IMR-90 (cell line): ENCODE results near the gene KLHL4. TPM values are rescaled to one million over a fixed set of nuclear protein-coding genes. Genes with fewer than 3 reads are reported as not detected.
"Not testable (repeated sequence)": the region's sequence is repeated elsewhere in the genome, so short reads cannot be mapped to it uniquely, and the experiment has no call there.

ENCODE experiments used
- ATAC-seq: fragments of 200-7000 bp; cut with Tn5 transposase; 2 replicates; pipeline ENCODE4 v1.9.1; 2020; ENCODE audit warnings: low read depth, mild to moderate bottlenecking, moderate library complexity
- BruUV-seq: library from RNA; stranded (reverse); fragments of 400-500 nt; replicated peaks from 2 replicates; lab custom pipeline; 2021; lab: Mats Ljungman, UMichigan
- CTCF ChIA-PET: fragments of 300-600 bp; formaldehyde crosslinking; extraction: SDS; loops from one replicate; lab custom pipeline; 2021; ENCODE audit warnings: antibody characterized with exemption; lab: Yijun Ruan, JAX
- POLR2A ChIA-PET: fragments of 300-600 bp; sonication (Branson Sonifier 250); formaldehyde crosslinking; loops from one replicate; lab custom pipeline; 2022; ENCODE audit warnings: antibody characterized with exemption; ENCODE audit not compliant: unreplicated experiment; lab: Charles Lee
- DNase-seq: peaks from one replicate; pipeline ENCODE4 v3.0.0; 2013
- H2AFZ ChIP-seq: replicated peaks from 2 replicates; pipeline ENCODE3; 2013; ENCODE audit warnings: low read length, mild to moderate bottlenecking; ENCODE audit not compliant: poor library complexity
- H2AK5ac ChIP-seq: 2 replicates; pipeline ENCODE4 v1.6.1; 2013; ENCODE audit warnings: low read depth, low read length, inconsistent platforms
- H2AK9ac ChIP-seq: replicated peaks from 2 replicates; pipeline ENCODE3; 2013; ENCODE audit warnings: mild to moderate bottlenecking, low read depth, low read length, moderate library complexity; ENCODE audit not compliant: poor library complexity
- H2BK120ac ChIP-seq: 2 replicates; pipeline ENCODE4 v1.6.1; 2013; ENCODE audit warnings: low read depth, low read length, inconsistent platforms
- H2BK15ac ChIP-seq: 3 replicates; pipeline ENCODE4 v1.6.1; 2013; ENCODE audit warnings: low read depth, low read length, inconsistent platforms
- H2BK20ac ChIP-seq: 2 replicates; pipeline ENCODE4 v1.6.1; 2013; ENCODE audit warnings: low read depth, mild to moderate bottlenecking, inconsistent platforms, low read length, moderate library complexity
- H2BK5ac ChIP-seq: 2 replicates; pipeline ENCODE4 v1.6.1; 2013; ENCODE audit warnings: mild to moderate bottlenecking, low read depth, low read length, inconsistent platforms; ENCODE audit not compliant: poor library complexity, severe bottlenecking
- H3K14ac ChIP-seq: replicated peaks from 2 replicates; pipeline ENCODE4 v1.6.1; 2013; ENCODE audit warnings: low read depth, low read length, inconsistent platforms
- H3K18ac ChIP-seq: 2 replicates; pipeline ENCODE4 v1.6.1; 2013; ENCODE audit warnings: low read depth, low read length, control low read depth
- H3K23ac ChIP-seq: 2 replicates; pipeline ENCODE4 v1.6.1; 2013; ENCODE audit warnings: low read depth, low read length, inconsistent platforms
- H3K27ac ChIP-seq: 2 replicates; pipeline ENCODE4 v1.5.1; 2013; ENCODE audit warnings: mild to moderate bottlenecking, control low read depth, low read length; ENCODE audit not compliant: insufficient read depth
- H3K27me3 ChIP-seq: 2 replicates; pipeline ENCODE4 v1.6.1; 2013; ENCODE audit warnings: low read length; ENCODE audit not compliant: control insufficient read depth, insufficient read depth
- H3K36me3 ChIP-seq: 2 replicates; pipeline ENCODE4 v1.6.1; 2013; ENCODE audit warnings: low read length, mixed read lengths; ENCODE audit not compliant: control insufficient read depth, insufficient read depth
- H3K4ac ChIP-seq: 2 replicates; pipeline ENCODE4 v1.6.1; 2013; ENCODE audit warnings: low read depth, low read length, inconsistent platforms
- H3K4me1 ChIP-seq: 2 replicates; pipeline ENCODE4 v1.6.1; 2013; ENCODE audit warnings: low read length, mixed read lengths; ENCODE audit not compliant: control insufficient read depth, insufficient read depth
- H3K4me2 ChIP-seq: 2 replicates; pipeline ENCODE4 v1.6.1; 2013; ENCODE audit warnings: low read depth, mild to moderate bottlenecking, control low read depth, low read length, moderate library complexity
- H3K4me3 ChIP-seq: 2 replicates; pipeline ENCODE4 v1.5.1; 2013; ENCODE audit warnings: low read depth, mild to moderate bottlenecking, control low read depth, low read length, moderate library complexity; ENCODE audit not compliant: insufficient read depth
- H3K56ac ChIP-seq: 2 replicates; pipeline ENCODE4 v1.6.1; 2013; ENCODE audit warnings: low read length, inconsistent platforms; ENCODE audit not compliant: insufficient read depth; ENCODE audit errors: extremely low read depth
- H3K79me1 ChIP-seq, 2 experiments: 2 replicates each; pipeline ENCODE4 v1.6.1; 2013; ENCODE audit warnings: low read length in 2 of 2, inconsistent platforms in 1 of 2, low read depth in 1 of 2
- H3K9ac ChIP-seq: 2 replicates; pipeline ENCODE4 v1.6.1; 2013; ENCODE audit warnings: low read depth, low read length, control low read depth
- H3K9me1 ChIP-seq: 2 replicates; pipeline ENCODE4 v1.6.1; 2013; ENCODE audit warnings: low read length, inconsistent platforms; ENCODE audit not compliant: insufficient read depth
- H3K9me3 ChIP-seq: 2 replicates; pipeline ENCODE4 v1.6.1; 2013; ENCODE audit warnings: low read length; ENCODE audit not compliant: control insufficient read depth, insufficient read depth
- H4K20me1 ChIP-seq: 2 replicates; pipeline ENCODE4 v1.6.1; 2013; ENCODE audit warnings: low read length, inconsistent platforms; ENCODE audit not compliant: insufficient read depth
- H4K5ac ChIP-seq: 2 replicates; pipeline ENCODE4 v1.6.1; 2013; ENCODE audit warnings: mild to moderate bottlenecking, low read depth, low read length, control low read depth
- H4K8ac ChIP-seq, 2 experiments: 2 replicates each; pipeline ENCODE4 v1.6.1; 2013; ENCODE audit warnings: low read depth in 2 of 2, low read length in 2 of 2, control low read depth in 1 of 2, inconsistent platforms in 1 of 2
- H4K91ac ChIP-seq: 2 replicates; pipeline ENCODE4 v1.6.1; 2013; ENCODE audit warnings: low read depth, low read length, inconsistent platforms; ENCODE audit not compliant: insufficient read depth
- WGBS, 2 experiments: methylation state at CpG; one replicate each; pipeline versions ENCODE4 v1.1.5 to v1.1.7; 2013; ENCODE audit warnings: missing lambda C conversion rate in 2 of 2; ENCODE audit not compliant: insufficient read length in 1 of 2; ENCODE audit errors: extremely low coverage in 2 of 2; 5-methylcytosine and 5-hydroxymethylcytosine counted together
- dilution Hi-C: fragments of 300-500 bp; cut with HindIII; formaldehyde crosslinking; loops from one replicate; pipeline ENCODE4 v1.14.3; 2018; ENCODE audit warnings: low sequenced_read_pairs; ENCODE audit not compliant: unreplicated experiment
- in situ Hi-C: fragments of 300-500 bp; cut with MboI; formaldehyde crosslinking; loops from 3 replicates; pipeline ENCODE4 v1.14.3; 2019; ENCODE audit warnings: low sequenced_read_pairs, inconsistent platforms, mixed read lengths
- intact Hi-C: fragments of 100-400 bp; cut with micrococcal nuclease; formaldehyde crosslinking; loops from 2 replicates; pipeline ENCODE4 v1.10.0; 2022
- polyA plus RNA-seq, 3 experiments: library from polyadenylated mRNA; depleted of rRNA; stranded (reverse); fragments of >200 nt; gene quantifications; 2 replicates each; pipeline ENCODE4 v1.2.3, GENCODE V29; 2012; ENCODE audit warnings: low replicate concordance in 1 of 3
- total RNA-seq: library from RNA; depleted of rRNA; stranded (reverse); fragments of >200 nt; gene quantifications from 2 replicates; pipeline ENCODE4 v1.2.3, GENCODE V29; 2012

The KLHL4 gene
- total and polyA plus RNA-seq, 2 of the 4 experiments (the other 2 are of a cell fraction): 0.50 to 1.4 TPM

DNA sequence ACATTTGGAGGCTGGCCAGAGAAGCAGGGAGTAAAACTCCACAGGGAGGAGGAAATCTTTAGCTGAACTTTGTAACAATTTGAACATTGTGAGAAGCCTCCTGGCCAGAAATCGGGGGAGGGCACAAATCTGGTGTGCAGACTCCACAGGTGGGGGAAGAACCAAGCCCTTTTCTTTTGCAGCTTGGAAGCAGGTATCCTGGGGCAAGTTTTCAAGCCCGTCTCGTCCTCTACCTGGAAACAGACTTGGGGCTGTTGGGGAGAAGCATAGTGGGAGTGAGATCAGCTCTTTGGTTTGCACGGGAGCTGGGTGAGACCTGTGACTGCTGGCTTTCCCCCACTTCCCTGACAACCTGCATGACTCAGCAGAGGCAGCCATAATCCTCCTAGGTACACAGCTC, 123.8 kb downstream of the KLHL4 start:
- H3K79me1 ChIP-seq, in situ Hi-C loops, DNase-seq, H3K36me3 ChIP-seq, H2AK9ac ChIP-seq, H3K9ac ChIP-seq, H3K27ac ChIP-seq, H2BK15ac ChIP-seq, H3K4me1 ChIP-seq, H3K18ac ChIP-seq, H3K9me3 ChIP-seq, H2BK120ac ChIP-seq, POLR2A ChIA-PET, ATAC-seq, H3K4ac ChIP-seq, H4K20me1 ChIP-seq, H4K91ac ChIP-seq, H2BK5ac ChIP-seq, dilution Hi-C loops, H3K9me1 ChIP-seq, H3K14ac ChIP-seq, H3K4me3 ChIP-seq, H3K23ac ChIP-seq, H3K4me2 ChIP-seq, H2BK20ac ChIP-seq, BruUV-seq, H2AK5ac ChIP-seq, H3K27me3 ChIP-seq, H3K56ac ChIP-seq, H4K8ac ChIP-seq, intact Hi-C loops, CTCF ChIA-PET, H2AFZ ChIP-seq, H4K5ac ChIP-seq: not testable (repeated sequence)
- WGBS, 2 experiments: 0% methylated on average over 1 of the region's 4 CpGs; no CpG with 5 or more reads in 1 of the 2 experiments
